Fibroblast of peridontal ligament (primary cell): ENCODE measurements around the gene AXIN2.
A peak's percentile ranks its signal among the peaks of the same experiment; 100 is the strongest.

Experiments used
- DNase-seq: peaks from one replicate; pipeline ENCODE4 v3.0.0-alpha.2; 2010; ENCODE audit errors: extremely low read depth

AXIN2 gene

DNA sequence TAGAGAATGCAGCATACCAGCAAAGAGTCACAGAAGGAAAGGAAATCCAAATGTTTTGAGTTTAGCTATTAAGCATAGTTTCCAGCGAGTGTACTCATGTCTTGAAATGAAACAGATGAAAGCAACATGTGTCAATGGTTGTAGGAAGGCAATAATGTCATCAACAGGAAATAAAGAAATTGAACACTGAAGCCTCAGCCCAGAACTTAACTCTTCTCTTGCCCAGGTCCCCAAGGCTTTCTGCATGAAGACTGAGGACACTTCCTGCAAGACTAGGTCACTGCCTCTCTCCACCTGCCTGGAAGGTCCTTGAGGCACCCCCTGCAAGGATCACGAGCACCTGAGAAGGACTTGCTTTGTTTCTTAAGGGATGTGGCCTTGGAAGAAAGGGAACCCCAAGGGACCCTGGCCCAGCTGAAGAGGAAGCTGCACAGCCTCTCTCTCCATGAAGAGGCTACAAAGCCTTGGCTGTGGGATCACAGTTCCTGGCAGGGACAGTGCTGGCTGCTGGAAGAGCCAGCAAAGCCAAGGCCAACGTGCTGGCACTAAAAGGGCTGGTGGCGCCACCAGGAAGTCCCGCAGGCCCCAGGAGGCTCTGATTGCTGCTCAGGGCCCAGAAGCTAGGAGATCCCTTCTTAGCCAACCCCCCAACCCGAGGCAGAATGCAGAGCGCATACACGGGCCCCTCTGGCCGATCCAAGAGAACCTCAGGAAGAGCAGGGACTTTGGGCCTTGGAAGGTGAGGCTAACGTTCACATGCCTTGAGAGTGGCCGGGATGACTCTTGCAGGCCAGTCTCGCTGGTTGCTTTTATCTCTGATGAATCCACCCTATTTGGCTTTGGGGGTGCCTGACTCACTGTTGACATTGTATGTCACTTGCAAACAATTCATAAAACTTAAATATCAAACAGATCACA lies 23.4 kb upstream of the AXIN2 start:
- peak; percentile 25 for DNase-seq

DNA sequence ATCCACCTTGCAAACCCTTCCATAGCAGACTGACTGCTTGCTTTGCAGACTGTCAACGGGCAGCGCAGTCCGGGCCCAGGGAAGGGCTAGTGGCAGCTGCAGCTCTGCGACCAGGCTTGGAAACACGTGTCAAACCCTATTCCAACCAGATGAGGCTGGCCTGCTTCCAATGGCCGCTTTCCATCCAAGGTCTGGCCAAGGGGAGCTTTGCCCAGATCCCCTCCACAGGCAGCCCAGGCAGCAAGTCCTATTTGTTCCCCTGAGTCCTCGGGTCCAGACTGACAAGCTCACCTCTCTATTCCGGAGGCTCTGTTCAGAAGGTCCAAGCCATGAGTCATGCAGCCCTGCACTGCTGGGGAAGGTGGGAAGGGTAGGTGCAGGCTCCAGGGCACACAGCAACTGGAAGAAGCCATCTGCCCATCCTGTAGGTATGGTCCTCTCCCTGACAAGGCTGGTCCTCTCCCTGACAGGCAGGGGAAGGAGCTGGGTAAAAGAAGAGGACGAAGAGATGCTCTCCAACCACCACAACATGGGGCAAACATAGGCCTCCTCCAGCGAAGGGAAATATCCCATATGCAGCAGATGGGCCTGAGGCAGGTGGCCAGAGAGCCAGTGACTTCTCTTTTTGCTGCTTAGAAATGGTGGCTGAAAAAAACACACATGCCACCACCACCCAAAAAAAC lies 22.6 kb upstream of the AXIN2 start:
- no peak for DNase-seq

DNA sequence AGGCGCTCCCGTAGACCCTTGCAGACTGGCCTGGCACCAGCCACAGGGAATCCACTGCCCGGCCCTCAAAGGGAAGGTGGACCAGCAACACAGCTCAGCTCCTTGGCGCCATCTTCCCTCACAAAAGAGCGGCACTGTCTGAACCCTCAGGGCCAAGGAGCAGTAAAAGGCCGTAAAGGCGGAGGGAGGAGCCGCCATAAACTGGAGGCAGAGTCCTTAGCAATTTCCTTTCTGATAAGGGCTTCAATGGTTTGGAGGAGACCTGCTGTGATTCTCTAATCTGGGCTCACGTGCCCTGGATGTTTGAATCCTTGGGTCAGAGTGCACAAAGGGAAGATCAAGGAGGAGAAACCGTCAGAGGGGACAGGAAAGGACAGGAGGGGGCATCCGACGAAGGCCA lies 15.5 kb upstream of the AXIN2 start:
- no peak for DNase-seq

DNA sequence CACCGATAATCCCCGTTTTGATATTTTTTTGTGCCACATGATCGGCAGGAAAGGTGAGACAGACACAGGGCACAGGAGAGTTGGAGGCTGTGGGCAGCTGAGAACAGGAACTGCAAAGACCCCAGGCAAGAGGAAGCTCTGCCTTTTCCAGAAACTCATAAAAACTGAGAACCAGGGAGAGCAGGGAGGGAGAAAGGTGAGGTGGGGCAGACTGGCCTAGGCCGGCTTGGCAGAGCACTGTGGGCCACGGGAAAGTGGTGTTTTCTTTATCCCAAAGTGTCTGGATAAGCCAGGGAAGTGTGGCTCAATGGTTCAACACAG lies 11.8 kb upstream of the AXIN2 start:
- no peak for DNase-seq

DNA sequence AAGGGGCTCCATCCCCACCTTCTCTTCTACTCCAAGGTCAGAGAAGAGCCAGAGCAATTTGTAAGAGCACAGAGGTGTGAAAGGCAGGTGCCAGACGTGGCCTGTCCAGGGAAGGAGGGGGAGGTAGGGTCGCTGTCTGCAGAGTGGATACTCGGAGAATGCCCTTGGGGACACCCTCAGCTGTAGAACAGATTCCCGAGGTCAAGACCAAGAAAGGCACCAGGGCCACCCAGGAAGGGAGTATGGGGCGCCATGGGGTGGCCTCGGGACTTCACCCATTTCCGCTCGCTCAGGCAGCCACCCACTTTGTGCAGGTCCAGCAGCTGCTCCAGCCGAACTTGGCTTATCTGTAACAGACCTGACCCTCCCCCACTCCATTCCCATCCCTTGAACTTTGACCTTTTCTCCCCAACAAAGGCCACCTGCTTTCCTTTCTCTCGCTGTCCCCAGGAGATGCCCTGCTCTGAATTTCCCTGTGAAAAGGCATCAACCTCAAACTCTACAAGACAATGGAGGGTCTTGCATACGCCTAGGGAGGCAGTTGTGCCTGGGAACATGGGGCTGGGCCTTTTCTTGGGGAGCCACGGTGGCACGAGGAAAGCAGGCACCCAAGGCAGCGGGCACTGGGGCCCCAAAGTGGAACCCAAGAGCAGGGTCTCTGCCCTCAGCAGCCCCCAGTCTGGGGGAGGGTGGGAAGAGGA lies 11.3 kb upstream of the AXIN2 start:
- DNase-seq: no peak

DNA sequence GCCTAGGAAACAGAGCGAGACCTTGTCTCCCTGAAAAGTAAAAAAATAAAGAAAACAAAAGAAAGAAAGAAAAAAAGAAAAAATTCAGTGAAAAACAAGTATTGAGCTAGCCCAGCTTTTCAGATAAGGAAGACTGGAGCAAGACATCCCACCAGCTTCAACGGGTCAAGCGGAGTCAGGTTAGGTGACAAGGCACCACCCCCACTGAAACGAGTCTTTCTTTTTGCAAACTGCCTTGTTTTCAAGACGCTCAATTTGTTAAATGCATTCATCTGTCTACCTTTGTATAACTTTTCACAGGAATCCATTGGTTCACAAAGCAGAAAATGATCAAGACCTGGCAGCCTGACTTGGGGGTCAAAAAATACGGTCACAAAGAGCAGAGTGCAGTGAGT lies 10.7 kb upstream of the AXIN2 start:
- DNase-seq: no peak

DNA sequence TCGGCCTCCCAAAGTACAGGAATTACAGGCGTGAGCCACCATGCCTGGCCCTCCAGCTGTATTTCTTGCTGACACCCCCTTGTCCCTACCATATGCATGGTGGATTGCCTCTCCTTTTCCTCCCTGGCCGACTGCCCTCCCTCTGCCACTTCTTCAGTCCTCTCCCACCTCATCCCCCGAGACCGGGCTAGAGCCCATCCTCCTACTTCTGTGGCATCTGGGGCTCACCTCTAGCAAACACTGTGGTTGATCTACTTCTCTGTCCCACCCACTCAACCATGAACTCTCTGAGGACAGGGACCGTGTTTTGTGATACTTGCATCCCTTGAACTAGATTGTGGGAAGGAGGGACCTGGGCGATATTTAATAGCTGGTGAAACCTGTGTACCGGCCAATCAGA lies 7.5 kb upstream of the AXIN2 start:
- DNase-seq: no peak

DNA sequence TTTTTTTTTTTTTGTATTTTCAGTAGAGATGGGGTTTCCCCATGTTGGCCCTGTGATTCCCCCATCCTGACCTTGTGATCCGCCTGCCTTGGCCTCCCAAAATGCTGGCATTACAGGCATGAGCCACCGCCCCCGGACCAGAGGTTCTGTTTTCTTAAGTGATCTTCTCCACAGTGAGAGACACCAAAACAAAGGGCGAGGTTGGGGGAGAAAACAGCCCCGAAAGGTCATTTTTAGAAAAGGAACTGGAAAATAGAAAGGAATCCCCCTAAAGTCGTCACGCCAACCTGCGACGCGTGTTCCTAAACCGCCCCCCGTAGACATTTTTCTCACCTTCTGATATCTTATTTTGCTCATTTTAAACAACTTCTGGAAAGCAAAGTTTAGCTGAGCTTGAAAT lies 6.1 kb upstream of the AXIN2 start:
- no peak for DNase-seq

DNA sequence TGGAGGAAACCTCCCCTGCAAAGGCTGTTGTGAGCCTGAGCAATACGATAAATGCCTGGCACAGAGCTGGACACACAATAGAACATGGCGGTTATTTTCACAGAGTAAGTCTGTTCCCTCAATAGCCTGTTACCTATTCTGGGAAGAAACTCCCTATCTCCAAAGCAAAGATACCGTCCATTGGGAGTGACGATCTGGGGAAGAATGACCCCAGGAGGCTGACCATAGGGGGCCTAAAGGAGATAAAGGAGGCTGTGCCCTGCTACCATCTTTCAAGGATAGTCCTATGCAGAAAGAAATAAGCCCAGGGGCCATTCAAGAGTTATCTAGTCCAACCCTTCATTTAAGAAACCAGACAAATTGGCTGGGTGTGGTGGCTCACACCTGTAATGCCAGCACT lies 4.1 kb upstream of the AXIN2 start:
- no peak for DNase-seq

DNA sequence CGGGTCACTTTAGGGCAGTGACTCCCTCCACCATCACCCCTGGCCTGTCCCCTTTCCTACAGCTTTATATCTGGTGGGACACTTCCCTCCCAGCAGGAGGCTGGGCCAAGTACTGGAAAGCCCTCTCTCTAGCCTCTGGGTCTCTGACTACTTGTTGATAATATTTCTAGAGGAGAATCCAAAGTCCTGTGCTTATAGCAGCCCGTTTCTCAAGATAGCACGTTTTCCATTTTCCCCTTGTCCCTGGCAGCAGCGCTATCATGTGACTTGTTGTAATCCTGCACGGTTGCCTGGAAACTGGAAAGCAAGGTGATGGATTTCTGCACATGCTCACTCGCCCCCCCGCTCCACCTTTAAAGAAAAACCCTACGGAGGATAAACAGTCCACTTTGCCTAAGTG lies 3.3 kb upstream of the AXIN2 start:
- peak; percentile 39 for DNase-seq

DNA sequence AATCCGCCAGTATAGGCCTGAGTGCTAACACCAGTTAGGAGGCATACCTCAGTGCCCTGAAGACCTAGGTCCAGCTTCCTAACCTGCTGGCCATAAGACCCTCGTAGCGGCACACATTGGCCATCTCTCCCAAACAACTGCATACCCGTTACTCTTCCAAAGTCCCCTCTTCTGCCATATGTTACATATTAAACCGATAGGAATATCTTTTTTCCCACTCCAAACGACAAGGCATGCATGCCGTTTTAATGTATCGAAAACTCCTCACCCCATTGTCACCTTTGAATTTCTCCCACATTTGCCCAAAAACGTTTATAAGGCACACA lies 721 bp upstream of the AXIN2 start:
- no peak for DNase-seq

DNA sequence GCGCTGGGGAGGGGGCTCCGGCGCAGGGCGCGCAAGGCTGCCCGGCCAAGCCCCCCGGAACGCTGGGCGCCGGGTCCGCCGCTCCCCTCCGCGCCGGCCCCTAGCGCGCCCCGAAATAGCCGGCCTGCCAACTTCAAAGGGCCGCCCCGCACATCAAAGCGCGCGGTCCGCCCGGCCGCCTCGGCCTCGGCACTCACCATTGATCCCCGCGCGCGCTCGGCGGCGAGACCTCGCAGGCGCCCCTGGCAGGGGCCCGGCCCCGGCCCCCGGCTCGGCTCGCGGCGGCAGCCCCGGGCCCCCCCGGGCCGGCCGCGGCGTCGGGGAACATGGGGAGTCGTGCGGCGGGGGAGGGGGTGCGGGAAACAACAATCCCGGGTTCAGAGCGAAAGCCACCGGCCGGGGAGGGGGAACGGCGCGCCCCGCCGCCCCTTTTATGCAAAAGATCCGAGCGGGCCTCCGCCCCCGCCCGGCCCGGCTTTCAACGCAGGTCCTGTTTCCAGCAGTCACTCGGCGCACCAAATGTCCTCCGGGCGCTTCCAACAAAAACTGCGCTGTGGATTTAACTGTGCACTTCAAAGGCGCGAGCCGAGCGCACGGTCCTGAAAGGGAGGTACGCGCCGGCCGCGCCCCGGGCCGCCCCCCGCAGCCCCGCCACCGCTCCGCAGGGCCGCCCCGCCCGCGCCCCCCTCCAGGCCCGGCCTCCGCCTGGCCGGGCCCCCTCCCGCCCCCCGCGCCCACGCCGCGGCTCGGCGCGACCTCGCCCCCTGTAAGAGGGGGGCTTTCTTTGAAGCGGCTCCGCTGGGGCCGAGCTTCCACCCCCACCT lies 608 bp downstream of the AXIN2 start:
- DNase-seq: peak; percentile 80

DNA sequence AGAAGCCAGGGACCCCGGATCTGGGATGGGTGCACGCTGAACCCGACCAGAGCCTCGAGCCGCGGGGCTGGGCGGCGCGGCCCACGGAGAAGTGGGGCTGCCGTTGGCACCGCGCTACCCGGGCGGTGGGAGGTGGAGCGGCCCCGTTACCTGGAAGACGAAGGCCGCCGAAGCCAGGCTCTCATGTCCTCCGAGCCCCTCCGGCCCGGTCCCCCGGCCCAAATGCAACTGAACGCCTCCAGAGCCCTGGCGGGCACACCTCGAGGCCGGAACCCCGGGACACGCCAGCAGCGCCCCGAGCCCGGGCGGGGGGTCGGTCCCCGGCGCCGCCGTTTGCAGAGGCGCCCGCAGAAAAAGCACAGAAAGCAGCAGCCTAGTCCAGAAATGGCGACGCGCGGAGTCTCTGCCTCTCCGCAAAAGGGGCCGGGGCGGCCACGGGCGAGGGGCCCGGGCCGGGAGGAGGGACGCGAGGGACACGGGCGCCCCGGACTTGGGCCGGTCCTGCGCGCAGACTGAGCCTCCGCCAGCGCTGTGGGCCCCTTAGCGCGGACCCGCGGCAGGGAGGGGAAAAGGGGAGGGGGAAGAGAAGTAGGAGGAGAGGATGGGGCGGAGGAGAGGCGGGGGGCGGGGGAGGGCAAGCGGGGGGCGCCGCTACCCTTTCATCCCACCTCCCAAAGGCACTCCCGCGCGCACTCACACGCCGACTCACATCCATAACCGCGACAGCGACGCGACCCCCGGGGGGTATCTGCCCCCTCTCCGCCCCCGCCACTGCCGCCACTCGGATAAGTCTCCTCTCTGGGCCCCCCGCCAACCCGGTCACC lies 1.4 kb downstream of the AXIN2 start:
- no peak for DNase-seq

DNA sequence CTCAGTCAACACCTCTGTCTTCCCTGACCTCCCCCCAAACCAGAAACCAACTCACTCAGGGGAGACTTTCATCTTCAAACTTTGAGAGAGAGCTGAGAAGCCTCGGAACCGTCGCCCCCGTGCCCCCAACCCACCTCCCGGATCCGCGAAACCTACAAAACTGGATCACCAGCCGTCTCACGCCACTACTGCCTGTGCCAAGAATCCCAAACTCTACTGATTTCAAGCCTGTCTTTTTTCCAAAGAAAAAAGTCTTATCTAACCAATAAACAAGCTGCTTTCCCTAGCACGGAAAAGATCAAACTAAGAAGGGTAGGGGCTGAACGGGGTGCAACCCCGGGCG lies 2.0 kb downstream of the AXIN2 start:
- DNase-seq: peak; percentile 19

DNA sequence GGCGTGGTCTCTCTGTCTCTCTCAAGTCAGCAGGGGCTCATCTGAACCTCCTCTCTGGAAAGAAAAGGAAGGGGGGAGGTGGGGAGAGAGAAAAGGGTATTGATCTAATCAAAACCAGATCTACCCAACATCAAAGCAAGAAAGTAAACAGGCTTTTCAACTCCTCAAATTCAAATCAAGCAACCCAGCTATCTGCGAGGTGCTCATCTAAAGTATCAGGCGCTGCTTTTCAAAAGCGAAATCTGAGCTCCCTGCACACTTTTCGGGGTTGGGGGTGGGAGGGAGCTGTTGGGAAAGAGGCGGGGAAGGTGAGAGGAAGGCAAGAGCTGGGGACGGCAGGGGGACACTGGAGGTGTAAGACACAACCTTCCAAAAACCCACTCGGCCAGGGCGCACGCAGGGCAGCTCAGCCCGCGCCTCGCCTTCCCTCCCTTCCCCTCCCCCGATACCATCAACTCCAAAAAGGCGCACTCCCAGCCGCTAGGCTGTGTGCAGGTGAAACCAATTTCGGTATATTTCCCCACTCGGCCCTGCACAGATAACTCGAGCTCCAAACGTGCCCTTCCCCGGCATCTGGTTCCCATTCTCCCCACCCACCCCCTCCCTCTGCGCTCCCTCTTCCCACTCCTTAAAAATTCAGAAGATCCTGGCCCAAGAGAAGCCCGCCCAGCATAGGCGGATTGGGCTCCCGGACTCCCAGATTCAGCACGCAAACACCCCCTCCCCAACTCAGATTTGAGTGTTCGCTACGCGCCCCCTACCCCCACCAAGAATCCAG lies 2.6 kb downstream of the AXIN2 start:
- DNase-seq: no peak

DNA sequence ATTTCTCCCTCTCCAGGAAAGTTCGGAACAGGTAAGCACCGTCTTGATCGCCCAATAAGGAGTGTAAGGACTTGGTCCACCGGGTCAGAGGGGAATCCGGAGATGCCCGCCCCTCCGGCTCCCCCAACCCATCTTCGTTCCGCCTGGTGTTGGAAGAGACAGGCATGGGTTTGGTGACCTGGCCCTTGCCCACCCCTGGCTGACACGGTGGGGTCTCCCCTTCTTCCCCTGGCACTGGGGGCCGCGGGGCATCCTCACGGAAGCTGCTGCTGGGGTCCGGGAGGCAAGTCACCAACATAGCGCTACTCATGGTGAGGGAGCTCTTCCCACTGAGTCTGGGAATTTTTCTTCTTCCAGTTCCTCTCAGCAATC lies 3.2 kb downstream of the AXIN2 start:
- no peak for DNase-seq

DNA sequence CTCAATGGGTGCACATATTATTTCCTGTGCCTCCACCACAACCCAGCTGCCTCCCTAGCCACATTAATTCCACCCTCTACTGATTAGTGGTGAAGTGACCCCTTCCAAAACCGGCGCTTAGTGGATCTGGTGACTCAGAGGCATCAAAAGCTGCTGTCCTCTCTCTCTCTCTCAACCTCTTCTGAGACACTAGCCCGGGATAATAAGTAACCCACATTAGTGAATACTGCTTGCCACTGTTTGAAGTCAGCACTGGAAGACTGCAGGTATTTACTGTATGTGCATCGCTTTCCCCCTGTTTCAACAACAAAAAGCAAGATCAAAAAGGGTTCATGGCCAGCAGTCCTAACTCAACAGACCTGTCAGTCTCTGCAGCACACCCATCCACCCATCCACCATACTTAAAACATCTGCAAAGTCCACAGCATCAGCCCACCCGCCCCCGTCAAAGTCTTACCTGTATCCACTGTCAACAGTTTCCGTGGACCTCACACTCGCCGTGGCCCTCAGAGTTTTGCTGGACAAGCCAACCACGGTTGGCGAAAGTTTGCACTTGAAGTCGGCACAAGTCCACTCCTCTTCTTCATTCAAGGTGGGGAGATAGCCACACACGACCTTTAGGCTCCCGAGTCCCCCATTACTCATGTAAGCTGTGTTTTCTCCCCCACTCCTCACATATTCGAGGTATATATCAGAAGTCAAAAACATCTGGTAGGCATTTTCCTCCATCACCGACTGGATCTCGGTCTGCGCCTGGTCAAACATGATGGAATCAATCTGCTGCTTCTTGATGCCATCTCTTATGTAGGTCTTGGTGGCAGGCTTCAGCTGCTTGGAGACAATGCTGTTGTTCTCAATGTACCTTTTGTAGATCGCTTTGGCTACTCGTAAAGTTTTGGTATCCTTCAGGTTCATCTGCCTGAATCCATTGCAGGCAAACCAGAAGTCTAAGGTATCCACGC lies 3.8 kb downstream of the AXIN2 start:
- DNase-seq: peak; percentile 58

DNA sequence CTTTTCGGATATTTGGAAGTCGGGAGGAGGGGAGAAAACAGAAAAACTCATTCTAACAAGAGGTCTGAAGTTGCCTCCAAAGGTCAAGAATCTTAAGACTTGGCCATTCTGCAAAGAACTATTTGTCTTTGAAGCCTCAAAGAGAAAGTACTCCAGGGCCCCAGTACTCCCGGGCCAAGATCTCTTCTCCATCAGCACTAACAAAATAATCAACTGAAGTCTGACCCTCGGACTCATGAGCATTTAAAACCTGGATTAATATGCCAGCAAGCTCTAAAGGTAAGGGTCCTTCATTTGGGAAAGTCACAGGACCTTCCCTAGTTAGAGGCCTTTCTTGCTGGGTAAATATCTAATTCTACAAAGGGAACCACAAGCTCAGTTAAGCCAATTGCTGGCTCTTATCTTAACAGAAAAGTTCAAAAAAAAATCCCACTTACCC lies 4.5 kb downstream of the AXIN2 start:
- peak; percentile 9 for DNase-seq
